Keratinocyte (primary cell): Measurements from ENCODE around the gene NGEF. TPM values are rescaled to one million over a fixed set of nuclear protein-coding genes. Genes with fewer than 3 reads are reported as not detected.

Experiments used
- DNase-seq: peaks from one replicate; pipeline ENCODE4 v3.0.0-alpha.2; 2011; ENCODE audit warnings: low read depth, missing footprints, low spot score
- FAIRE-seq: peaks from 2 replicates; lab custom pipeline; 2011; peaks lifted over from hg19 to GRCh38; lab: Jason Lieb, UNC
- H2AFZ ChIP-seq: 2 replicates; pipeline ENCODE4 v1.6.0; 2012; ENCODE audit warnings: low read length, control low read depth, inconsistent platforms; ENCODE audit not compliant: control insufficient read depth
- H3K27ac ChIP-seq: 2 replicates; pipeline ENCODE4 v1.5.1; 2011; ENCODE audit warnings: low read length; ENCODE audit not compliant: control insufficient read depth, insufficient read depth
- H3K27me3 ChIP-seq: 3 replicates; pipeline ENCODE4 v1.6.0; 2011; ENCODE audit warnings: low read length; ENCODE audit not compliant: control insufficient read depth, insufficient read depth; ENCODE audit errors: extremely low read depth
- H3K36me3 ChIP-seq, 2 experiments: 2 replicates in 1 of 2; 3 replicates in 1 of 2; pipeline ENCODE4 v1.5.1; 2011; ENCODE audit warnings: low read length in 2 of 2, mild to moderate bottlenecking in 1 of 2; ENCODE audit not compliant: control insufficient read depth in 2 of 2, insufficient read depth in 2 of 2; ENCODE audit errors: extremely low read depth in 1 of 2
- H3K4me1 ChIP-seq: 3 replicates; pipeline ENCODE4 v1.5.1; 2011; ENCODE audit warnings: low read length; ENCODE audit not compliant: control insufficient read depth, insufficient read depth; ENCODE audit errors: extremely low read depth
- H3K4me2 ChIP-seq: 3 replicates; pipeline ENCODE4 v1.6.0; 2011; ENCODE audit warnings: low read depth, low read length; ENCODE audit not compliant: control insufficient read depth, insufficient read depth; ENCODE audit errors: extremely low read depth
- H3K4me3 ChIP-seq, 3 experiments: fragments of 200-600 bp in 1 of 3; sonication (generic) in 1 of 3; 2 replicates in 2 of 3; 3 replicates in 1 of 3; pipeline ENCODE4 v1.5.1; 2011 to 2016; ENCODE audit warnings: low read length in 3 of 3, mild to moderate bottlenecking in 3 of 3, control low read depth in 2 of 3, inconsistent platforms in 1 of 3, low read depth in 1 of 3, mixed read lengths in 1 of 3, mixed run types in 1 of 3, moderate library complexity in 1 of 3; ENCODE audit not compliant: control insufficient read depth in 2 of 3, insufficient read depth in 2 of 3; ENCODE audit errors: extremely low read depth in 1 of 3
- H3K79me2 ChIP-seq: 2 replicates; pipeline ENCODE4 v1.6.0; 2012; ENCODE audit warnings: low read length; ENCODE audit not compliant: control insufficient read depth, insufficient read depth
- H3K9ac ChIP-seq: 3 replicates; pipeline ENCODE4 v1.6.0; 2011; ENCODE audit warnings: low read length; ENCODE audit not compliant: control insufficient read depth, insufficient read depth; ENCODE audit errors: extremely low read depth
- H3K9me1 ChIP-seq: 3 replicates; pipeline ENCODE4 v1.6.0; 2011; ENCODE audit warnings: low read length; ENCODE audit not compliant: control insufficient read depth, insufficient read depth; ENCODE audit errors: extremely low read depth
- H3K9me3 ChIP-seq: 2 replicates; pipeline ENCODE4 v1.5.1; 2012; ENCODE audit warnings: low read depth, low read length; ENCODE audit not compliant: control insufficient read depth
- H4K20me1 ChIP-seq: 3 replicates; pipeline ENCODE4 v1.6.0; 2011; ENCODE audit warnings: low read length; ENCODE audit not compliant: control insufficient read depth, insufficient read depth; ENCODE audit errors: extremely low read depth
- EZH2 ChIP-seq: IDR thresholded peaks from one replicate; pipeline ENCODE4 v1.6.1; 2012; ENCODE audit warnings: inconsistent platforms, mild to moderate bottlenecking, low read length, moderate library complexity
- dilution Hi-C: fragments of 300-500 bp; cut with MboI; formaldehyde crosslinking; loops from one replicate; pipeline ENCODE4 v1.7.0; 2020; ENCODE audit warnings: low sequenced_read_pairs; ENCODE audit not compliant: extremely low pct_ligation_motif_present
- polyA plus RNA-seq, 5 experiments: library from polyadenylated mRNA; depleted of rRNA in 3 of 5; stranded (reverse) in 3 of 5; stranded (forward) in 1 of 5; unstranded in 1 of 5; fragments of >200 nt; gene quantifications; 1 replicate in 1 of 5; 2 replicates in 3 of 5; 3 replicates in 1 of 5; pipeline versions ENCODE4 v1.2.1 to v1.2.3, GENCODE V29; 2011 to 2012; ENCODE audit warnings: missing spikeins in 2 of 5, low read depth in 1 of 5, low replicate concordance in 1 of 5
- TF ChIP-seq, protein P1 (sequence below), 3 experiments: IDR thresholded peaks in 1 of 3; conservative IDR thresholded peaks in 1 of 3; optimal IDR thresholded peaks in 1 of 3; 2 replicates in 2 of 3; 3 replicates in 1 of 3; pipeline versions ENCODE3 to v1.5.1; 2011; ENCODE audit warnings: low read length in 3 of 3, mild to moderate bottlenecking in 3 of 3, moderate library complexity in 2 of 3, control low read depth in 1 of 3, inconsistent platforms in 1 of 3; ENCODE audit not compliant: insufficient read depth in 2 of 3; ENCODE audit errors: extremely low read depth in 1 of 3

Gene NGEF
- polyA plus RNA-seq, 1 donor (not counting 4 experiments of a cell fraction or from before 2014, with no cell fraction given) = 0.17 TPM

DNA sequence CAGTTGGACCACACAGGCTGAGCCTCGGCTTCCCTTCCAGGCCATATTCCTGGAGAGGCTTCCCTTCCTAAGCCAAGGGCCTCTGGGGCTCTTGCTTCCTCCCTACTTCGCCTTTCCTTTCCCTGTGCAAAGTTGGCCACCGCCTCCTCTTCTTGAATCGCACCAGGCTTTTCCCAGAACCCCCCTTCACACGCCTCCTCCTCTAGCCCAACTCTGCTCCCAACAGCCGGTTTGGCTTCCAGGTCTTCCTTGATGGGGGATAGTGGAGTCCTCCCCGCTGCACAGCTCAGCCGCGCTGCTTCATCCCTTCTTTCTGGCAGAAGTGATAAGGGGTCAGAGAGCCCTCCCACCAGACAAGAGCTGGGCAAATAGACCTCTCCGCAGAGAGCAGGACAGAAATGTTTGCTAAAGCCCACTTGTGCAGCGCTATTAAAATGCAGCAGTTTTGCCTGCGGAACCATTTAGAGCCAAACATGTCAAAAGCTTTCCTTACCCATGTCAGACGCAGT lies 86.6 kb downstream of the NGEF start:
- Histone ChIP-seq H3K4me2 (no peak overlapping the region), H3K27ac (no peak overlapping the region), H3K36me3 (no peaks in the 10 kb centered on the region), H3K4me3 (no peak overlapping the region), H2AFZ (no peak overlapping the region), H3K9me1 (no peaks in the 10 kb centered on the region), H3K9me3 (peaks cover 3% of the 10 kb centered on the region), H3K9ac (no peak overlapping the region), H3K79me2 (no peaks in the 10 kb centered on the region), H4K20me1 (no peaks in the 10 kb centered on the region), H3K27me3 (peaks cover 53% of the 10 kb centered on the region), H3K4me1 (no peaks in the 10 kb centered on the region)
- TF ChIP-seq, protein P1, sequence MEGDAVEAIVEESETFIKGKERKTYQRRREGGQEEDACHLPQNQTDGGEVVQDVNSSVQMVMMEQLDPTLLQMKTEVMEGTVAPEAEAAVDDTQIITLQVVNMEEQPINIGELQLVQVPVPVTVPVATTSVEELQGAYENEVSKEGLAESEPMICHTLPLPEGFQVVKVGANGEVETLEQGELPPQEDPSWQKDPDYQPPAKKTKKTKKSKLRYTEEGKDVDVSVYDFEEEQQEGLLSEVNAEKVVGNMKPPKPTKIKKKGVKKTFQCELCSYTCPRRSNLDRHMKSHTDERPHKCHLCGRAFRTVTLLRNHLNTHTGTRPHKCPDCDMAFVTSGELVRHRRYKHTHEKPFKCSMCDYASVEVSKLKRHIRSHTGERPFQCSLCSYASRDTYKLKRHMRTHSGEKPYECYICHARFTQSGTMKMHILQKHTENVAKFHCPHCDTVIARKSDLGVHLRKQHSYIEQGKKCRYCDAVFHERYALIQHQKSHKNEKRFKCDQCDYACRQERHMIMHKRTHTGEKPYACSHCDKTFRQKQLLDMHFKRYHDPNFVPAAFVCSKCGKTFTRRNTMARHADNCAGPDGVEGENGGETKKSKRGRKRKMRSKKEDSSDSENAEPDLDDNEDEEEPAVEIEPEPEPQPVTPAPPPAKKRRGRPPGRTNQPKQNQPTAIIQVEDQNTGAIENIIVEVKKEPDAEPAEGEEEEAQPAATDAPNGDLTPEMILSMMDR (optimal IDR thresholded peaks at IDR 0.05 in 1 of 3, IDR thresholded peaks at IDR 0.05 in 1 of 3, conservative IDR thresholded peaks at IDR 0.05 in 1 of 3; ENCODE audit: extremely low read depth in 1 of 3, insufficient read depth in 2 of 3, low read length in 3 of 3) = no peak
- peak; percentile 51 for TF ChIP-seq EZH2
- dilution Hi-C loops = no loop called here
- FAIRE-seq = no peak
- no peak for DNase-seq

DNA sequence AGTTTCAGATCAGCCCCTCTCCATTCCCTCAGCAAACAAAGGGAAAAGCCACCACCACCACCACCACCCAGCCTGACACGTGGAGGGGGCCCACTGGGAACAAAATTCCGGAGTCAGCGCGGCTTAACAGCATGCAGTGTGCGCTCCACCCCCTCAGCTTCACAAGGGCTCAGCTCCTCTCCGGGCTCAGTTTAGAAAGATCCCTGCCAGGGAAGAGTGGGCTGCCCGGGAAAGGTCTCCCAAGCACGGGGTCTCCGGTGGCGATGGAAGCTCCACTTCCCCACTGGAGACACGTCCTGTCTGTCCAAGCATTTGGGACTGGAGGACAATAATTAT lies 87.3 kb downstream of the NGEF start:
- dilution Hi-C loops = no loop called here
- Histone ChIP-seq H3K9me1 (no peaks in the 10 kb centered on the region), H3K27ac (no peak overlapping the region), H3K9me3 (peaks cover 1% of the 10 kb centered on the region), H4K20me1 (no peaks in the 10 kb centered on the region), H3K4me3 (no peak overlapping the region), H2AFZ (no peak overlapping the region), H3K27me3 (peaks cover 53% of the 10 kb centered on the region), H3K4me2 (no peak overlapping the region), H3K4me1 (no peaks in the 10 kb centered on the region), H3K36me3 (no peaks in the 10 kb centered on the region), H3K9ac (no peak overlapping the region), H3K79me2 (no peaks in the 10 kb centered on the region)
- FAIRE-seq (no peak), DNase-seq (no peak)
- TF ChIP-seq, protein P1 (optimal IDR thresholded peaks at IDR 0.05 in 1 of 3, IDR thresholded peaks at IDR 0.05 in 1 of 3, conservative IDR thresholded peaks at IDR 0.05 in 1 of 3; ENCODE audit: extremely low read depth in 1 of 3, insufficient read depth in 2 of 3, low read length in 3 of 3) = no peak
- TF ChIP-seq EZH2 = no peak
